Adipose tissue (tissue), 3 donors: ENCODE measurements around the gene IPO13. TPM values are rescaled to one million over a fixed set of nuclear protein-coding genes. Genes with fewer than 3 reads are reported as not detected.

Experiments used
- H3K27ac ChIP-seq: one replicate; pipeline ENCODE4 v1.5.1; 2013; ENCODE audit warnings: low read depth, low read length
- WGBS, 3 donors: extraction: QIAGEN DNeasy Blood & Tissue Kit; methylation state at CpG; one replicate each; pipeline ENCODE4 v1.1.7; 2013; 5-methylcytosine and 5-hydroxymethylcytosine counted together
- polyA plus RNA-seq, 3 donors: library from polyadenylated mRNA; stranded (reverse); fragments of 200-250 nt; gene quantifications; one replicate each; pipeline ENCODE4 v1.2.3, GENCODE V29; 2013
- donor health status: healthy with polysubstance abuse.
- donor health status: Bipolar disorder and iron deficiency.
- donor health status: healthy.

Gene IPO13
- polyA plus RNA-seq, 3 donors = 7.1 to 12.1 (median 10.7) TPM

- H3K27ac ChIP-seq = no peak overlapping the region
- 31 to 66% (median 57%) methylated on average over 13 of the region's 13 CpGs for WGBS, 3 donors
Measured at GRCh38 chr1:43980255-43981134, 33.7 kb downstream of the IPO13 start.

DNA sequence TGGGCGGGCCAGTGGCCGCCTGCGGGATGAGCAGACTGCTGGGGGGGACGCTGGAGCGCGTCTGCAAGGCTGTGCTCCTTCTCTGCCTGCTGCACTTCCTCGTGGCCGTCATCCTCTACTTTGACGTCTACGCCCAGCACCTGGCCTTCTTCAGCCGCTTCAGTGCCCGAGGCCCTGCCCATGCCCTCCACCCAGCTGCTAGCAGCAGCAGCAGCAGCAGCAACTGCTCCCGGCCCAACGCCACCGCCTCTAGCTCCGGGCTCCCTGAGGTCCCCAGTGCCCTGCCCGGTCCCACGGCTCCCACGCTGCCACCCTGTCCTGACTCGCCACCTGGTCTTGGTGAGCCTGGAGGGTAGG lies 34.4 kb downstream of the IPO13 start:
- 52 to 88% (median 88%) methylated on average over 19 to 20 of the region's 20 CpGs for WGBS, 3 donors
- no peak overlapping the region for H3K27ac ChIP-seq

- H3K27ac ChIP-seq = no peak overlapping the region
- whole genome bisulfite sequencing, 3 donors = 88 to 97% (median 96%) methylated on average over 20 of the region's 20 CpGs
Measured at GRCh38 chr1:43981636-43982035, 34.9 kb downstream of the IPO13 start.

DNA sequence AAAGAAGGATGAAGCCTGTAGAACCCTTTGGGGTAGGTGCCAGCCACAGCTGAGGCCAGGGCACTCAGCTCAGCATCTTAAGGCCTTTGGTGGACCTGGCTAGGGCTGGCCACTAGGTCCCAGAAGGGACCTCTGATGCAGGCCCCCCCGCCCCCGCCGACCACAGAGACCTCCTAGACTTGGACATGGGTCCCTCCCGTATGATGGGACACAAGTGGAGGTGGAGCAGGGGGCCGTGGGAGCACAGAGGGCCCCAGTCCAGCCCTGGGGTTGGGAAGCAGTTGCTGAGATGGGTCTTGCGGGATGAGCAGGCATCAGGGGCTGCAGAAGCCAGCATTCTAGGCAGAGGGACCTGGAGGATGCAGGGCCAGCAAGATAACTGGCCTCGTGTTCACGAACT lies 35.5 kb downstream of the IPO13 start:
- H3K27ac ChIP-seq = no peak overlapping the region
- 90 to 91% (median 91%) methylated on average over 8 of the region's 8 CpGs for WGBS, 3 donors

DNA sequence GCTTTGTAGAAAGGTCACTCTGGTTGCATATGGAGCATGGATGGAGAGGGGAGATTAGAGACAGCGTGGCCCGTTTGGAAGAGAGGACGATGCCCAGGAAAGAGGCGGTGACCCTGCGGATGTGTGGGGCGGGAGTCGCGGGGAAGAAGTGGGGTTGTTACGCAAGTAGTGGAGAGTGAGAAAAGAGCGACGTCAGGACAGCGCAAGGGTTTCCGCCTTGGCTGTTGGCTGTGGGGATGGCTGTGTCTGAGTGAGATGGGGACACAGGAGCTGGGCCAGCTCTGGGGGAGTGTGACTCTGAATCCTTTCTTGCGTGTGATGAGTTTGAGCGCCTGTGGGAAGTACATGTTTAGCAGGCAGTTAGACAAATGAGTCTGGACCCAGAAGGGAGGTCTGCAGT lies 36.1 kb downstream of the IPO13 start:
- WGBS, 3 donors = 54 to 82% (median 61%) methylated on average over 15 of the region's 15 CpGs
- H3K27ac ChIP-seq = no peak overlapping the region

GRCh38 chr1:43983253-43983899 lies 36.6 kb downstream of the IPO13 start:
- WGBS, 3 donors = 65 to 86% (median 73%) methylated on average over 12 of the region's 12 CpGs
- H3K27ac ChIP-seq = no peak overlapping the region

DNA sequence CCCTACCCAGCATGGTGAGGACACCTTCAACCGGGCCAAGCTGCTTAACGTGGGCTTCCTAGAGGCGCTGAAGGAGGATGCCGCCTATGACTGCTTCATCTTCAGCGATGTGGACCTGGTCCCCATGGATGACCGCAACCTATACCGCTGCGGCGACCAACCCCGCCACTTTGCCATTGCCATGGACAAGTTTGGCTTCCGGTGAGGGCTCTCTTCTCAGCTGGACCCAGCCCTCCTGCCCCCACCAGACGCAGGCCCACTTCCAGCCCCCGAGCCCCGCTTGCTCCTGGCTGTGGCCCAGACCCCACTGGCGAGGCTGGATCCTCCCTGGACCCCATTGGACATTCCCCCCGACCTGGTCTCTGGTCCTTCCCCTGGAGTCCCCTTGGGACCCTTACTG lies 38.1 kb downstream of the IPO13 start:
- 92 to 94% (median 93%) methylated on average over 14 to 16 of the region's 16 CpGs for WGBS, 3 donors
- no peak overlapping the region for H3K27ac ChIP-seq

- WGBS, 3 donors = 58 to 86% (median 85%) methylated on average over 4 of the region's 4 CpGs
- no peak overlapping the region for H3K27ac ChIP-seq
Measured at GRCh38 chr1:43985984-43986595, 39.3 kb downstream of the IPO13 start.

DNA sequence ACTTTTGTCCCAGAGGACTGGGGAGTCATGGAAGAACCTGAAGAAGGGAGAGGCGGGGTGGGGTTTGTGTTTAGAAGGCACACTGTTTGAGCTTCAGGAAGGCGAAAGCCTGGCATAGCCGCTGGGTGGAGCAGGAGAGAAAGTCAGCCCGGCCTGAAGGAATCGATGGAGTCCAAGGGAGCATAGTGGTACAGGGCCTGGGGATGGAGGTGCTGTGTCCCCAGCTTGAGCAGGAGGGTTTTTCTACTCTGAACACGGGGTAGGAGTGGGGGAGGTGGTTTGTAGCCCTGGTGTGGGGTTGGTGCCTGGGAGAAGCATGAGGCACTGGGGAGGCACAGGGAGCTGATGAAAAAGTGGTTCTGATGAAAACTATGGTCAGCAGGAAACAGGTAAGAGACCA lies 40.0 kb downstream of the IPO13 start:
- WGBS, 3 donors = 65 to 83% (median 68%) methylated on average over 6 of the region's 6 CpGs
- H3K27ac ChIP-seq = no peak overlapping the region

GRCh38 chr1:43987159-43987902 lies 40.6 kb downstream of the IPO13 start:
- WGBS, 3 donors = 67 to 86% (median 80%) methylated on average over 6 of the region's 6 CpGs
- H3K27ac ChIP-seq = no peak overlapping the region

- no peak overlapping the region for H3K27ac ChIP-seq
- WGBS, 3 donors = 64 to 78% (median 76%) methylated on average over 19 of the region's 19 CpGs
Measured at GRCh38 chr1:43990271-43991199, 43.8 kb downstream of the IPO13 start.

DNA sequence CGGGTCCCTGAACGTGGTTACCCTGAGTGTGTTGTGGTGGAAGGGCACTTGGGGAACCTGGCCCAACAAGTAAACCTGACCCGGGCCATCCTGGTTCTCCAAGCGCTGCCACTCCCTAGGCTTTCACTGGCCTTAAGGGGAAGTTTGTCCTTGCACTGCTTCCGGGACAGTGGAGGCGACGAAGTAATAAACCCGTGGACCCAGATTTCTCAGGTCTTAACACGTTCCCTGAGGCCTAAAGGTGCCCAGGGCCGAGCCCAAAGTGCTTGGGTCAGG lies 44.4 kb downstream of the IPO13 start:
- H3K27ac ChIP-seq = no peak overlapping the region
- 1% methylated on average over 10 of the region's 10 CpGs for WGBS, 3 donors

- WGBS, 3 donors = 0 to 1% (median 1%) methylated on average over 49 to 66 of the region's 66 CpGs
- no peak within 1 kb of the TSS for H3K27ac ChIP-seq
Measured at GRCh38 chr1:43991476-43992231, 44.9 kb downstream of the IPO13 start, which contains the start of gene CCDC24. Gene CCDC24 (plus strand): TSS chr1:43991599. CDS start chr1:43991879, 280 bp downstream.

DNA sequence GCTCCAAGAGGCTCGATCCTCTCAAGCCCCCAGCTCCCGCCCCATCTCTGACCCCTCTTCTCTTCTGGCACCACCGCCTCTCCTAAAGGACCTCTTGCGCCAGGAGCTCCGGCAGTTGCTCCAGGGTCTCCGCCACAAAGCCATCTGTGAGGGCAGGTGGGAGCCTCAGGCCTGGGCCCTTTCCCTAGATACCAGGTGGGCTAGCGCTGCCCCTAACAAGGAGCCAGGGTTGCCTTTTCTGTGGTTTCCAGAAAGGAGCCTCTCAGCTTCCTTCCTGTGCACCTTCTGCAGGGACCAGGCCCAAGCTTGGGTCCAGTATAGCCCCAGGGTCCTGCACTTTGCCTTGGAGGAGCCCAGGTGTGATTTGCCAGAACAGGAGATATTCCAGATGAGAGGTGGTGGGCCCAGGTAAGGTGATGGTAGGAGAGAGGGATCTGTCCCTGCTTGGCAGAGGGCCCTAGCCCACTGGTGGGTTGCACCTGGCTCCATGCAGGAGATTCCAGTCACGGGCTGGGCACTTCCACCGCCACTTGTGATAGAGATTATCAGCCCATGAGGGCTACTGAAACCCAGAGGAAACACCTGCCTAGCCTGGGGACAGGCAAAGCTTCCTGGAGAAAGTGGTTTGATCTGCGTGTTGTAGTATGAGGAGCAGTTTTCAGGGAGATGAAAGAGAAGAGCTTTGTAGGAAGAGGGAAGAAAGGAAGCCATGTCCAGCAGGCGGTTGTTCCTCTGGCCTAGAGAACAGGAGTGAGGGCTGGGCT lies 45.7 kb downstream of the IPO13 start:
- H3K27ac ChIP-seq = no peak overlapping the region
- 40 to 49% (median 46%) methylated on average over 11 of the region's 11 CpGs for WGBS, 3 donors

DNA sequence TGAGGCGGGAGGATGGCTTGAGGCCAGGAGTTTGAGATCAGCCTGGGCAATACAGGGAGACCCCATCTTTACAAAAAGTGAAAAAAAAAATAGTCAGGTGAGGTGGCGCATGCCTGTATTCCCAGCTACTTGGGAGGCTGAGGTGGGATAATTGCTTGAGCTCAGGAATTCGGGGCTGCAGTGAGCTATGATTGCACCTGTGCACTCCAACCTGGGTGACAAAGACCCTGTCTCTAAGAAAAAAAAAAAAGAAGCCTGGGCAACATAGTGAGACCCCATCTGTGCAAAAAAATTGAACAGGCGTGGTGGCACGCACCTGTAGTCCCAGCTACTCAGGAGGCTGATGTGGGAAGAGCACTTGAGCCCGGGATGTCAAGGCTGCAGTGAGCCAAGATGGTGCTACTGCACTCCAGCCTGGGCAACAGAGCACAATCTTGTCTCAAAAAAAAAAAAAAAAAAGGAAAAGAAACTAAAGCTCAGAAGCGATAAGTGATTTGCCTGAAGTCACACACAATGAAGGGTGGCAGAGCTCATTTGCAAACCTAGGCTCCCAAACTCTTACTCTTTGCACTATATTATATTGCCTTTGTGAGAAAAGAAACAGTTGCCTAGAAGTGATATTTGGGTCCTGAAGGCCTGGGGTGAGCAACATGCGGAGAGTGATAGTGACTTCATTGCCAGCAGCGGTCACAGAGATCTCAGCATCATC lies 46.6 kb downstream of the IPO13 start:
- H3K27ac ChIP-seq = no peak overlapping the region
- 95 to 96% (median 96%) methylated on average over 9 of the region's 9 CpGs for WGBS, 3 donors

DNA sequence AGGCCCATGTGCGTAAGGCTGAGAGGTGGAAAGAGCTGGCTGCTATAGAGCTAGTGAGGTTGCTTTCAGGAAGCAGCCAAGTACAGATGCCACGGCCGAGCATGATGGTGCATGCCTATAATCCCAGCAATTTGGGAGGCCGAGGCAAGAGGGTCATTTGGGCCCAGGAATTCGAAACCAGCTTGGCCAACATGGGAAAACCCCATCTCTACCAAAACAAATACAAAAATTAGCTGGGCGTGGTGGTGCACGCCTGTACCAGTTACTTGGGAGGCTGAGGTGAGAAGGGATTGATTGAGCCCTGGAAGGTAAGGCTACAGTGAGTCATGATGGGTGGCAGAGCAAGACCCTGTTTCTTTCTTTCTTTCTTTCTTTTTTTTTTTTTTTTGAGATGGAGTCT lies 47.3 kb downstream of the IPO13 start:
- 80 to 94% (median 90%) methylated on average over 7 of the region's 7 CpGs for WGBS, 3 donors
- H3K27ac ChIP-seq = no peak overlapping the region
